Transverse colon (tissue), 4 donors: ENCODE data around the gene ANGPTL2.
A peak's percentile ranks its signal among the peaks of the same experiment; 100 is the strongest.

ENCODE experiments used
- CTCF ChIP-seq, 5 experiments: fragments of 200-600 bp in 3 of 5; fragments of 450-650 bp in 2 of 5; sonication (generic) in 3 of 5; IDR thresholded peaks; 1 replicate in 2 of 5; 2 replicates in 3 of 5; pipeline ENCODE4 v1.5.1; 2016 to 2017; ENCODE audit warnings: antibody characterized with exemption in 5 of 5, inconsistent platforms in 3 of 5, mild to moderate bottlenecking in 2 of 5, moderate library complexity in 1 of 5
- POLR2A ChIP-seq: fragments of 450-650 bp; IDR thresholded peaks from one replicate; pipeline ENCODE4 v1.6.1; 2016; ENCODE audit warnings: antibody characterized with exemption, mild to moderate bottlenecking, moderate library complexity
- POLR2AphosphoS5 ChIP-seq, 3 donors: sonication (generic); formaldehyde crosslinking; IDR thresholded peaks; one replicate each; pipeline ENCODE4 v1.6.1; 2016; ENCODE audit warnings: antibody characterized with exemption in 3 of 3

DNA sequence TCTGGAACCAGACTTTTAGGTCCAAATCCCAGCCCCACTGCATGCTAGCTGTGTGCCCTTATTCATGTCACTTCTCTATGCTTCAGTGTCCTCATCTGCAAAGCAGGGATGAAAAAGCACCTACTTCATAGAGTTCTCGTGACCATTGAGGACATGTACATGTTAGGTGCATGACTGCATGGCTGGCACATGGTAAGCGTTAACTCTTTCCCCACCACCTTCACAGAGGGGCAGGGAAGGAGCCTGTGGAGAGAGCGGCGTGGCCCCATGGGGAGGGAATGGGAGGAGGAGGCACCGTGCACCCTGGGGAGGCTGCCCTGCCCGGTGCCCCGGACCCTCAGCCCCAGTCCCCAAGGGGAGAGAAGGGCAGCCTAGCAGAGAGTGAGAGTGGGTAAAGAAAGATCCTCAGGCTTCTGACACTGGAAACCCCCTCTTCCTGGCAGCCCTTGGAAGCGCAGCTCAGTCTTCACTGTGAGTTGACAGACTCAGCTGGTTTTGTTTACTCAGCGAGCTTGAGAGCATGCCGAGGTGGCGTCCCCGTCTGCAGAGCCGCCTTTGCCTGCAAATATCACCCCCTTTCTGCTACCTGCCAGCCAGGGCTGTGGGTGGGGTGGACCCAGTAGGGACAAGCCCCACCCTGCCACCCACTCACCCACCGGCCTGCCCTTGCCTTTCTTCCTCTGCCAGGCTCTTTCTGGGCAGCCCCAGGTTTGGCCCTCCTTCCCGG, 10.6 kb upstream of the ANGPTL2 start:
- no peak for TF ChIP-seq CTCF (IDR thresholded peaks at IDR 0.05)
- TF ChIP-seq POLR2AphosphoS5 (IDR thresholded peaks at IDR 0.05), result peak in 1 of 3 donors; percentile 22
- no peak for TF ChIP-seq POLR2A
